ENCODE data around the gene SPATA32. TPM values are rescaled to one million over a fixed set of nuclear protein-coding genes. Genes with fewer than 3 reads are reported as not detected.

Gene SPATA32, protein sequence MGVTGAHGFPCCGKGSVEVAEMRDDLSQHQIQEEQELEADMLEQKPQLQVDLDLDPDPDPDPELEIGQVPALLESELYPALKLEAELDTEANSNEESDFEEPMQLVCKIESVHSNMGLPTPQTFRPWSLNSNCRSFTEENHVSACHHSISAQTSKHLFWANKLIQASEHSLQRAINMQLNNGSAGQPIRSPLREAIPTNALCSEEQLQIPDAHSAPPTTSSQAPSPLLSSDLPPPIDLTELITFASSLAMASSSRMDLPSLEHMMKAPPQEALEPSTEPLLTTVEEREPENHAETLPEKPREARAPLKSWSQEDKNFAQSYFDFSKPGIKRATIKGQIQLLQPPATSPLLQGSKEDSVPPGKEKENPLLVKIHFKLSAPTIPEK
- total RNA-seq = not detected

DNA sequence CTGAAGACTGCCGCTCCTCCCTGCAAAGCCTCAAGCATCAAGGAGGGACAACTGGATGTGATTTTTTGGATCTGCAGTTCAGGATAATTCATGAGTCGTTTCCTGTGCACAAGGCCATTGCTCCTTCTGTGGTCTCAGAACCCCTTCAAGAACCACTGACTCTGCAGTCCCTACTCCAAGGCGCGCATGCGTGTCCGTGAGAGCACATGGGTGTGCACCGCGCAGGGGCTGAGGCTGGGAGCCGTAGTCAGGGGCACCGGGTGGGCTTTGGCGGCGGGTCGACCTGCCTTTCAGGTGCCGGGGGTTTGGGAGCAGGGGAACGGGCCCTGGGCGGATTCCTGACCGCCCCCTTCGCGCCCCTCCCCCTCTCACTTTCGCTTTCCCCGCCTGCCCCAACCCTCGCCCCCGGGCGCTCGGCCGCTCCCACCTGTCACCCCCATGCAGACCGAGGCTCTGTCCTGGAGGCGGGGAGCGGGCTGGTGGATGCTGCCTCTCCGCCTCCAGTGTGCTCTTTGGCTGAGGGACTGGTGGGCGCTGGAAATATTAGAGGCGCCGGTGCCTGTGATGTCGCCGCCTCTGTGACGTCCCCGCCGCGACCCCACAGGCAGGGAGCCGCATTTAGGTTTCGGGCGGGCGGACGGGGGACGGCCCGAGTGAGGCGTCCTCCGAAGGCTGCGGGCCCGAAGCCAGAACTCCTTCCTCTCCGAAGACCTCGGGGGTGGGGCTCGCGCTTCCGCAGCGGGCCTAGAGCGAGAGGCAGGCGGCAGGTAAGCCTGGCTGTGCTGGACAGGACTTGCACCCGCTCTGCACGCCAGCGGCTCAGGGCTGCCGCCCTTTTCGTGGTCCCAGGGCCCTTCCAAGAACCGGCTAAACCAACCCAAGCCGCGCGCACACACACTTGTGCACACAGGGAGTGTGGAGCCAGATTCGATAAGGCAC is at the start of gene SPATA32:
Gene SPATA32, minus strand, starts transcription at position 518 of the 939 bp plus-strand sequence. Its CDS starts 78 bp downstream, at position 440.
- Histone ChIP-seq H3K36me3 (peaks cover 0 to 33% (median 0%) of the 10 kb centered on the region in 3 donors), H3K9me3 (no peaks in the 10 kb centered on the region), H3K27me3 (no peaks in the 10 kb centered on the region), H3K4me1 (peaks cover 7 to 44% (median 12%) of the 10 kb centered on the region in 4 donors), H3K27ac (peak within 1 kb of the TSS; percentile 37 to 83 (median 70)), H3K4me3 (peak within 1 kb of the TSS; percentile 56 to 68 (median 66))
- TF ChIP-seq POLR2A (IDR thresholded peaks at IDR 0.05) = no peak
- TF ChIP-seq, protein P1, sequence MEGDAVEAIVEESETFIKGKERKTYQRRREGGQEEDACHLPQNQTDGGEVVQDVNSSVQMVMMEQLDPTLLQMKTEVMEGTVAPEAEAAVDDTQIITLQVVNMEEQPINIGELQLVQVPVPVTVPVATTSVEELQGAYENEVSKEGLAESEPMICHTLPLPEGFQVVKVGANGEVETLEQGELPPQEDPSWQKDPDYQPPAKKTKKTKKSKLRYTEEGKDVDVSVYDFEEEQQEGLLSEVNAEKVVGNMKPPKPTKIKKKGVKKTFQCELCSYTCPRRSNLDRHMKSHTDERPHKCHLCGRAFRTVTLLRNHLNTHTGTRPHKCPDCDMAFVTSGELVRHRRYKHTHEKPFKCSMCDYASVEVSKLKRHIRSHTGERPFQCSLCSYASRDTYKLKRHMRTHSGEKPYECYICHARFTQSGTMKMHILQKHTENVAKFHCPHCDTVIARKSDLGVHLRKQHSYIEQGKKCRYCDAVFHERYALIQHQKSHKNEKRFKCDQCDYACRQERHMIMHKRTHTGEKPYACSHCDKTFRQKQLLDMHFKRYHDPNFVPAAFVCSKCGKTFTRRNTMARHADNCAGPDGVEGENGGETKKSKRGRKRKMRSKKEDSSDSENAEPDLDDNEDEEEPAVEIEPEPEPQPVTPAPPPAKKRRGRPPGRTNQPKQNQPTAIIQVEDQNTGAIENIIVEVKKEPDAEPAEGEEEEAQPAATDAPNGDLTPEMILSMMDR (IDR thresholded peaks at IDR 0.05) = peak in 2 of 6 experiments; percentile 11 to 17
- peak; percentile 67 to 87 (median 78) for DNase-seq

DNA sequence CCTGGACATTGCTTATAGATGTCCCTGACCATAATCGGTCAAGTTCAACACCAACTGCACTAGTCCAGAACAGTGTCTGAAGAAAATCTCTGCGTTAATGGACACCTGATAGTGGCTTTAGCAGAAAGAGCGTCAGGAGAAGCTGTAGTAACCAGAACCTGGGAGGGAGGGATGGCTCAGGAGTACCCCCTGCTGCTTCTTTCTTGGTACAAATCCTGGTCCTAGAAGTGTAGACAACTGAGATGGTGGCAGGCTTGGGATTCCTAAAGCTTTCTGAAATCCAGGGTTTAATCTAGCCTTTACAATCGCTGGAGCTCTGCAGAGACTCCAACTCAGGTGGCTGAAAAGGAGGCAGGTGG is 49.5 kb upstream of the SPATA32 start:
- H3K27ac ChIP-seq = peak overlapping the region; percentile 98 to 100 (median 100)
- peaks cover 0 to 3% (median 0%) of the 10 kb centered on the region in 3 donors for H3K36me3 ChIP-seq
- no peaks in the 10 kb centered on the region for H3K27me3 ChIP-seq
- TF ChIP-seq, protein P1 (IDR thresholded peaks at IDR 0.05) = no peak
- no peak for TF ChIP-seq POLR2A (IDR thresholded peaks at IDR 0.05)
- no peak for DNase-seq
- no peaks in the 10 kb centered on the region for H3K9me3 ChIP-seq
- peak overlapping the region in 3 of 4 donors; percentile 13 to 46 (median 42) for H3K4me3 ChIP-seq
- H3K4me1 ChIP-seq = peaks cover 43 to 93% (median 56%) of the 10 kb centered on the region in 4 donors

DNA sequence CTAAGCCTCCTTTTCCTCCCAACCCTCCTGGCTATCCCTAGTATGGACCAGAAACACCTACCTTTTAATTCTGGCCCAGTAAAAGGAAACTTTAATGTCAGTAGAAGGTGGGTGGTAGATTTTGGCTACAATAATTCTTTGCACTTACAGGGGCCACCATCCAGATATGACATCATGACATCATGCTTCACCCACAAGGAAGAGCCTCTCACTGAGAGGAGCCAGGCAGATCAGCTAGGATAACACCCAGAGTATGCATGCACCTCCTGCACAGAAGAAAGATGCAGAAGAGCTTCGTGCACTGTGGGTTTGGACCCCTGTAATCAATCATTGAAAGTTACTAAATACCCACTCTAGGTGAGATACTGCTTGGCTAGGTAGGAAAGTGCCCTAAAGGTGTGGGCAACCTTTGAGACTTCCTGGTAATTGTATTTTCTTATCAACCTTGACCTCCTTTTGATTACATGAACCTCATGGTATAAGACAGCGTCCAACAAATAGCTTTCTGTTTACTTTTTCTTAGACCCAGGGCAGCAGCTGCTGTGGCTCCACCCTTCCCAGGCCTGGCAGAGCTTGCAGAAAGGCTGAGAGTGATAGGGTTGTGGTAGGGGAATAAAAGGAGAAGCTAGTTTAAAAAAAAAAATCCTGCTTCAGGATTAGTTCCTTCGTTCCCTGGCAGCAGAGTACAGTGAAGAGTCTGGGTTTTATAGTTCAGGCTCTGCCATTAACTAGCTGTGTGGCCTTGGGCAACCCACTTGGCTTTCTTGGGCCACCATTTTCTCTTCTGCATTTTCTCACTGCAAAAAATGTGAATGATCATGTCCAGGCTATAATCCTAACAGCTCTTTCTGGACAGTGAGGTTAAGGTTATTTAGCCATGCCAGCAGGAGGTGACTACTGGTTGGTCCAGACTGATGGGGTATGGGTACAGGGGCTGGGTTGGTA is 48.8 kb upstream of the SPATA32 start:
- peak overlapping the region; percentile 98 to 100 (median 100) for H3K27ac ChIP-seq
- H3K36me3 ChIP-seq = peaks cover 0 to 3% (median 0%) of the 10 kb centered on the region in 3 donors
- H3K9me3 ChIP-seq = no peaks in the 10 kb centered on the region
- peak; percentile 43 to 86 (median 85) for DNase-seq
- peak; percentile 57 to 73 for TF ChIP-seq POLR2A (IDR thresholded peaks at IDR 0.05)
- TF ChIP-seq, protein P1 (IDR thresholded peaks at IDR 0.05) = peak in 1 of 6 experiments; percentile 6
- H3K4me1 ChIP-seq = peaks cover 46 to 99% (median 59%) of the 10 kb centered on the region in 4 donors
- H3K27me3 ChIP-seq = no peaks in the 10 kb centered on the region
- H3K4me3 ChIP-seq = peak overlapping the region in 3 of 4 donors; percentile 13 to 46 (median 42)

DNA sequence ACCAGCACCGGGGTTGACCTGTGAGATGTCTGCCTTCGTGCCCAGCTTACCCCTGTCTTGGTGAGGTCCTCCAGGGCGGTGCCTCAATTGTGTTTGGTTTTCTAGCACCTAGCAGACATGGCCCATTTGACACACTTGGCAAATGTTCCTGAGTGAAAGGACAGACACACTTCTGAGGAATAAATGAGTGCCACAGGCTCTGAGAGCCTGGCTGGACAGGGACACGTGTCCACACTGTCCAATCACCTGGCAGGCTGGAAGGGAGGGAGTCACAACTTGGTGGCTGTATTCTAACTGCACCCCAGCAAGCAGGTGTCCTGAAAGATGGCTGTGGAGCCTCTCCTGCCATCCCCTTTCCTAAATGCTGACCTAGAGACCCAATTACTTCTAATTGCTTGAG is 47.5 kb upstream of the SPATA32 start:
- Histone ChIP-seq H3K36me3 (peaks cover 0 to 3% (median 0%) of the 10 kb centered on the region in 3 donors), H3K27me3 (no peaks in the 10 kb centered on the region), H3K9me3 (no peaks in the 10 kb centered on the region), H3K4me1 (peaks cover 47 to 96% (median 59%) of the 10 kb centered on the region in 4 donors), H3K4me3 (no peak overlapping the region), H3K27ac (peak overlapping the region; percentile 65 to 100 (median 98))
- TF ChIP-seq, protein P1 (IDR thresholded peaks at IDR 0.05) = no peak
- no peak for TF ChIP-seq POLR2A (IDR thresholded peaks at IDR 0.05)
- no peak for DNase-seq
